ENCODE measurements around the gene POLR2L.

DNA sequence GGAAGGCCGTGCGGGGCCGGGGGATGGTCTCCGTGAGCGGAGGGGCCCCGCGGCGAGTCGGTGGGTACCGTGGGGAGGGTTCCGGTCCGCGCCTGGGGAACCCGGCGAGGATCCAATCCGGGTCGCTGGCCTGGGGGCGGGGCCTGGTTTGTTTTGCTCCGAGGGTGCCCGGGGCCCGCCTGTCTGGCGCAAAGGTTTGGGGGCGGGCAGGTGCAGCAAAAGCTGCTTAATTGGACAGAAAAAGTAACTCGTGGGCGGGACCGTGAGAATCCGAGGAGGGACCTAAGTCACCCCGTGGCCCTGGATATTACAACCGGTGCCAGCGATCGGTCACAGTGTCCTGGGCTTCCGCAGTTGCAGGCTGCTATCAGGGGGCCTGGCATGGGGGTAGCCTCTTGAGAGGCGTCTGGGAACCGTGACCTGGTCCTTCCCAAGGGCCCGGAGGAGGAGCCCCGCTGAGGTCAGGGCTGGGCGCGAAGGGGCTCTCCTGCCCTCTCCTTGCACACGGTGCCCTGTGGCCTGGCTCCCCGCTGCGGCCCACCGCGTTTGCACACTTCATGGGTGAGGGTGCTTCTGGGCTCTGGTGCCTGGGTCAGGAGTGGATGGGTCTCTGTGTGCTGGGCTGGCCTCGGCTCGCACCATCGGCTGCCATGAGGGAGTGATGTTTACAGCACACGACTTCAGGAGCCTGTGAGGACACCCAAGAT, 22.2 kb downstream of the POLR2L start:
- TF ChIP-seq SPI1 (IDR thresholded peaks at IDR 0.05; ENCODE audit: low read depth, low read length) = no peak
- 0 out of 2 replicates have a peak, but pooled peaks have one; percentile 10 for TF ChIP-seq TAF1 (IDR thresholded peaks at IDR 0.05; ENCODE audit: low read depth, low read length)
- no peak for TF ChIP-seq POLR2A (IDR thresholded peaks at IDR 0.05; ENCODE audit: low read depth, low read length)
- TF ChIP-seq PAX5 (IDR thresholded peaks at IDR 0.05; ENCODE audit: insufficient read depth, low read length, severe bottlenecking) = no peak
- no peak for TF ChIP-seq POLR2AphosphoS5 (IDR thresholded peaks at IDR 0.05; ENCODE audit: low read depth, low read length)
